HG03025 (cell line): ENCODE measurements around the gene WIPF2.

Source experiments
- ATAC-seq: cut with Tn5 transposase; IDR thresholded peaks from one replicate; pipeline ENCODE4 v1.9.1; 2021; ENCODE audit warnings: mild to moderate bottlenecking, moderate library complexity; ENCODE audit not compliant: unreplicated experiment, low FRiP score

Gene WIPF2

GRCh38 chr17:40323391-40324381, 104.6 kb downstream of the WIPF2 start:
- ATAC-seq, result no peak

GRCh38 chr17:40325156-40326013, 106.3 kb downstream of the WIPF2 start:
- no peak for ATAC-seq

GRCh38 chr17:40326014-40326831, 107.1 kb downstream of the WIPF2 start:
- no peak for ATAC-seq

- ATAC-seq, result no peak
Observed at GRCh38 chr17:40326832-40327199, 107.7 kb downstream of the WIPF2 start.

GRCh38 chr17:40327244-40327729, 108.2 kb downstream of the WIPF2 start:
- no peak for ATAC-seq

- no peak for ATAC-seq
Observed at GRCh38 chr17:40327735-40328385, 108.8 kb downstream of the WIPF2 start.

GRCh38 chr17:40328386-40328766, 109.3 kb downstream of the WIPF2 start:
- ATAC-seq, result no peak

GRCh38 chr17:40329839-40330794, 111.0 kb downstream of the WIPF2 start:
- no peak for ATAC-seq

GRCh38 chr17:40330850-40331470, 111.9 kb downstream of the WIPF2 start:
- ATAC-seq, result no peak

GRCh38 chr17:40331743-40332641, 112.9 kb downstream of the WIPF2 start:
- ATAC-seq, result no peak
